IPS-NIHi7 (cell line): Measurements from ENCODE around the gene ESRRG.

Experiments
- DNase-seq: peaks from one replicate; pipeline ENCODE4 v3.0.0; 2012; ENCODE audit warnings: mixed read lengths; ENCODE audit errors: extremely low spot score

The ESRRG gene

DNA sequence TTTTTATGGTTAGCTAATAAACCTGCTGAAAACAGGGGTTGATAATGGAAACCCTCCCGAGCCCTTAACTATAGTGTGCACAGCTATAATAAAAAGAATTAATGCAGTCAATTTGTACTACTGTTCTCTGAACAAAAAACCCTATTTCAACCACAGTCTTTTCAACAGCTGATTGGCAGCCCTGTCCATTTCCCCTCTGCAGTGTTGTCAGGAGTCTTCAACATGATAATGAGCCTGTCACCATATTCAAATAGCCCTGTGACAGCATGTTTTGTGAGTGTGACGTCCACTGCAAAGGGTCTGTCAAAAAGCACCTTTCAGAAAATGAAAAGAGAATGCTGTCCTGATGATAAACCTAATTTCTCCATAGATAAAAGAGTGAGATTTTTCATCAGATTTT, 92.7 kb downstream of the ESRRG start:
- no peak for DNase-seq

DNA sequence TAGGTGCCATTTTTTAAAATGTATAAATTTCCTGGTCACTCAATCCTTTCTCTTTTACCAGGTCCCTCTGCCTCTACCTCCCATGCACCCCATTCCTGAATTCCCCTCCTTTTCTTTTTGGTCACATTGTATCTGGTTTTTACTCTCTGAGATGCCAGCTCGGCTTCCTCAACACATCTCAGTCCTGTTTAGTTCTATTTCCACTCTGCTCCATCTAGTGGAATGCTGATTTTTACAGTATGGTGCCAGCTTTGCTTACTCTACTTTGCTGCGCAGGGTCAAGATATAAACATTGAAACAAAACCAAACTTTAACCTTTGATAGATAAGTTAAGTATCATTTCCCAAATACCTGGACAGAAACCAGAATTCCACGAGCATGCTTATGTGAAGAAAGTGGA, 96.0 kb downstream of the ESRRG start:
- no peak for DNase-seq

DNA sequence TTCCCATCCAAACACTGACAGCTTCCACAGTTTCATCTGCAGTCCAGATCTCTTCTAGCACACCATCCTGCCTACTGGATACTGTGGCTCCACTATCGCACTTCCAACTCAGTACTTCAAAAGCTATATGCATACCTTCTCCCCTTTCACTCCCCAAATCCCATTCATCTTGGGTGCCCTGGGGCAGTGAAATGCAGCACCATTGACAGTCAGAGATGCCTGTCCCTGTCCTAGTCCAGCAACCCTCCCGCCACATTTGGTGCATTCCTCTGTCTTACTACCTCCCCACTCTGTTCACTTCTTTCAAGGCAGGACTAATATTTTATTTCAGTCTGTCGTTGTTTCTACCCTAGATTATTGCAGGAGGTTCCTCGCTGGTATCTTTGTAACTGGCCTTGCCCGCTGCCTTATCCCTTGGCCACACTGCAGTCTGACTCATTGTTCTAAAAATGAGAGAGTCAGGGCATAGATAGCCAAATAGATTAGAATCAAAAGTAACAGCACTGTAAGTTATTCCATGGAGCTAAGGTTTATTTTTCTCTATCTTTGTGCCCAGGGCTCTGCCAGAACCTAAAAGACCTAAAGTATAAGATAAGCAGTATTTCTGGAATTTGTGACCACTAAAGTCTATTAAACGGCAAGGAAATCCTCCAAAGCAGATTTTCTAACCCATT, 96.7 kb downstream of the ESRRG start:
- no peak for DNase-seq

DNA sequence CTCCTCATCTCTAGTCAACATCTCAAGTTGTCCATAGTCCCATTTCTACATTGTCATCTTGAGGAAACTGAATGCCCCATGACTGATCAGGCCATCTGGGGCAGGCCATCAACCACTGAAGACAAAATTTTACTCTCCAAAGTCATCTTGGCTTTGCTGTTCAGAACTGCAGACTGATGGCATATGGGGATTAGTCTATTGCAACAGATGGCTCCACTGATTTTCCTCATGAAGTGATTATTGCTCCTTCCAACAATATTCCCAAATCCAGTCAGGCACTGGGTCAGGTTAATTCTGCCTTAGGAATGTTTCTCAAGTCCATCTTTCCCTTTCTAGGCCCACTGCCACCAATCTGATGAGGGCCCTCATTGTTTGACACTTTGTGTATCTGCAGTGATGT, 101.7 kb downstream of the ESRRG start:
- no peak for DNase-seq

DNA sequence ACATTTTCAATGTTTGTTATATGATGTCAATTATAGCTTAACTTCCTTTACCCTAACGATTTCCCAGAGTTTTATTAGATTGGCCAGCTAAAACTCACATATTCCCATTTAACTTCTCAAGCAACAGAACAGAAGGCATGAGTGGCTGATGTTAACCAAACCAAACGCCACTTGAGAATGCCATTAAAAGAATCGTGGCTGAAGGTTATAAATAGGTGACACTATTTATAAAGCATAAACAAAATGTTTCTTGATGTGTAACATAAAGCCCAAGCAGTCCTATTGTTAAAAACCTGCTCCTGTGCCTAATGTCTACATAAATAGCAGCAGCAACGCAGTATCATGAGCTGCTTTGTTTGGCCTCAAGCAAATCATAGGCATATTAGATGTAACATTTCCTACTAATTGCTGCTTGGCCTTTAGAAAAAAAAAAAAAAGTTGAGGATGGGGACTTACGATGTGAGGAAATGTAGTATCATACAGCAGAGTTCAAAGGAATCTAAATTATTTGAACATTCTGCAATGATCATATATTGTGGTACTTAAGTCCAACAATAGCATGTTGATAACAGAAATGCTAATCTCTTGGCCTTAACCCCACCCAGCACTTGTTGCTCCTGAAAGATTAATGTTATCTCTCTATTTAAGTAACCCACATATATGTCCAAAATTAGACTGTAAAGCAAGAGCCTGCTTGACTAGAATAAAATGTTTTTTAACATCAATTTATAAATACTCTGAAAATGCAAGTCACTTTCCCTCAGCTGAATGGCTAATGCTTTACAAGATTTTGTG, 106.0 kb downstream of the ESRRG start:
- no peak for DNase-seq

DNA sequence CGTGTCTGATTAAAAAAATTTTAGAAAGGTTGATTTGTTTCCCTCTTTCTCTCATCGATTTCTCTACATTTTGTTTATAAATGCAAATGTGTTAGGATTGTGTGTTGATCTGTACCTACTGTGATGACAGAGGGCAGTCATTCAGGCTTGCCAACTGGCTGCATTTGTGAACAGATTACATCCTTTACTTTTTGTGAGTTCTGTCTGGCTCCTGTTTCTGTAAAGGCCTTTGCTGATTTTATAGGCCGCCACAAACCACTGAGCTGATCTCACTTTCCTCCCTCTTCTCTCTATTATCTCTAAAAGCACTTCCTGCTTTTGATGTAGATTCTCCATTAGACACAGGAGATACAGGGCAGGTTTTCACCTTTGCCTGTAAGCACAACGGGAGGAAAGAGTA, 106.8 kb downstream of the ESRRG start:
- no peak for DNase-seq

GRCh38 chr1:216614011-216614934, 109.0 kb downstream of the ESRRG start:
- no peak for DNase-seq

DNA sequence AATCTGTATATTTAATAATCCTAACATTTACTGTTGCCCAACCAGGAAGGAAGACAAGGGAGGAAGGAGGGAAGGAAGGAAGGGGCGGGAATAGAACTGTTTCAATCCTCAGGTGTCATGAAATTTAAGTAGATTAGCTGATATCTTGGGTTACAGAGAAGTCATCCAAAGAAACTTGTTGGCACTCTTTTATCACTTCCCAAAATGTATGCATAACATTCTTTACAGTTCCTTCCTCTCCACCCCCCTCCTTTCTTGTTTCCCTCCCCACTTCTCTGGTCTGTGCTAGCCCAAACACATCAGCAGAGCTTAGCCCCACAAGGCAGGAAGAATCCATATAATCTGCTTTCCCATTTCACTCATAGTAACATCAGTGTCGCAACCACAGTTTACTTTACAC, 110.9 kb downstream of the ESRRG start:
- no peak for DNase-seq

- no peak for DNase-seq
Measured at GRCh38 chr1:216607067-216607697, 116.0 kb downstream of the ESRRG start.

GRCh38 chr1:216606047-216606637, 117.1 kb downstream of the ESRRG start:
- DNase-seq = peak; percentile 15

- DNase-seq = no peak
Measured at GRCh38 chr1:216604771-216605170, 118.5 kb downstream of the ESRRG start.

- peak; percentile 76 for DNase-seq
Measured at GRCh38 chr1:216600730-216601609, 122.3 kb downstream of the ESRRG start.

DNA sequence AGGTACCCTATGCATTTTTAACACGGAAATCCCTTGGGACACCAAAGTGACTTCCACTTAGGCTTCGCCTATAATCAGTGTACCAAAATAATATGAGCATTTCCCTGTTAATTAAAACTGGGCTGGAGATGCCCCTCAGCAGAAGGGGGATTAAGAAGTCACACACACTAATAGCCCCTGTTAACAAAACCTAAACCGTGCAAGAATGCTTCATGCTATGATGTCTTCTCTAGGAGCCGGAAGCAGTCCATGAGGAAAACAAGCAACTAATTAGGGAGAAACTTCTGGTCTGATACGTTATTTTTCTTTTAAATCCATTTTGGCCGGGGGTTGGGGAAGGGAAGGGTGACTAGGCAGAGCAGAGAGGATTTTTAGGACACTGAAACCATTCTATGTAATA, 123.4 kb downstream of the ESRRG start:
- no peak for DNase-seq

DNA sequence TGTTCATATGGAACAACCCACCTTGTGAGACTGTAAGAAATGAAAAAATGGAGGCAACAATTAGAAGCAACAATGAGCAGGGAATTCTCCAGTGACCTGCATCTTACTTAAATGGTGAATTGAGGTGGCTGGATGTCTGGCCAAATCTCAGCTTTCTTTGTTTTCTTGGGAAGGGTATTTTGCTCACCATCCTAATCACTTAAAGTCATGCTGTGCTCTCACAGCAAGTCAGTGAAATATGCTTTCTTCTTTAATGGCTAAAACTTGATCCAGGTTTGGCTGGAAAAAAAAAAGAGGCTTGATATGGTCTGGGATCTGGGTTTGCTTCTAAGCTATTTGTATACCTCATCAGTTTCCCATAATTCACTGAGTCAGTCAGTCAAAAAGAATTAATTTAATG, 124.8 kb downstream of the ESRRG start:
- peak; percentile 13 for DNase-seq

DNA sequence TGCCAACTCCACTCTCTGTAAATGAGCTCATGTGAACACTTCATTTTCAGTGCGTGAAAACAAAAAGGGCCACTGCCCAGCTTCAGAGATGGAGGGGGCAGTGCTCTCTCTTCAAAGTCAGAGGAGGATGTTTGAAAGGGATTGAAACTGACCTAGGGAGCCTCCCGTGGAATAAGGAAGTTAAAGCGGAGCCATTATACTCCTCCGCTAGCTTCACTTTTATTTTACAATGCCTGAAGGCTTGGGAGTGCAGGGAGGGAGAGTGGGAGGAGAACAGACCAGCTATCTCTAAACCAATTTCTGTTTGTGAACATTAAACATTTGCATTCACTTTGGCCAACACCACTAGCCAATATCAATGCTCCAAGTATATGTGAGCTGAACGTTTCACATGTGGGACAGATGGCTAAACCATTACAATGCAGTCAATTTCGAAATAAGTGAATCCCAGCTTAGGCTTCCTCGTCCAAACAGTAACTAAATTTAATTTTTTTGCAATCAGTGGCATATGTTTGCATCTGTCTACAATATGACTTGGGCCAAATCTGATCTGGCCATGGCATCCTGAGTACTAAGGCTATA, 126.9 kb downstream of the ESRRG start:
- peak; percentile 18 for DNase-seq

DNA sequence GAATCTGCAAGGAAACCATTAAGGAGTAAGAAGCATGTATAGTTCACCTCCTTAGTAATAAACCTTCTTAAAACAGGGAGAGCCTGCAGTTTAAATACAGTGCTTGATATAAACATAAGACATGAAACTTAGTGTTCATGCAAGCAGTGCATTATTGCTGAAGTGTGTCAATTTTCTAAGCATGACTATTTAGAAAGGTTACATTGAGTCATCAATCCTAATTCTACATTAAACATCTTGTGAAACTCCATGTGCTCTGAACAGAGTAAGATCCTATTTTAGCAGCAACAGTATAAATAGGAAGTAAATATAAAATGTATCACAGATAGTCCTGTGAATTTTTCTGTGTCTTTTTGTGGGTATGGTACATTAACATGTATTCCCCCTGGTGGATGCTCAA, 135.5 kb downstream of the ESRRG start:
- no peak for DNase-seq

DNA sequence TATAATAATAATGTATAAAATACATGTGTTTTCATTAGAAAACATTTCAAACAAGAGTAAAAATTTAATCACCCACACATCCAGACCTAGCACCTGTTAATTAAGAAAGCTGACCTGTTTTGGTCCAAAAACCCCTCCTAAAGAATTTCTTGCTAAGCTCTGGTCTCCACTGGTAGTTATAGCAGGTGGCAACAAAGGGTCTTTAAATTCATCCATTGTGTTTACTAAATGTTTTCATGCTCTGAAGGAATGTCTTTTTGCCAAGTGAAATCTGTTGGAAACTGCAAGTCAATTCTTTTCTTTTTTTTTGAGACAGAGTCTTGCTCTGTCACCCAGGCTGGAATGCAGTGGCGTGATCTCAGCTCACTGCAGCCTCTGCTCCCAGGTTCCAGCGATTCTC, 141.1 kb downstream of the ESRRG start:
- no peak for DNase-seq

- no peak for DNase-seq
Measured at GRCh38 chr1:216580538-216581057, 142.6 kb downstream of the ESRRG start.

- no peak for DNase-seq
Measured at GRCh38 chr1:216576234-216576937, 146.8 kb downstream of the ESRRG start.
